Measurements from ENCODE around the gene MGMT. TPM values are rescaled to one million over a fixed set of nuclear protein-coding genes. Genes with fewer than 3 reads are reported as not detected.

The MGMT gene
- total RNA-seq, 1 donor from 2014 or later: 19.6 TPM

DNA sequence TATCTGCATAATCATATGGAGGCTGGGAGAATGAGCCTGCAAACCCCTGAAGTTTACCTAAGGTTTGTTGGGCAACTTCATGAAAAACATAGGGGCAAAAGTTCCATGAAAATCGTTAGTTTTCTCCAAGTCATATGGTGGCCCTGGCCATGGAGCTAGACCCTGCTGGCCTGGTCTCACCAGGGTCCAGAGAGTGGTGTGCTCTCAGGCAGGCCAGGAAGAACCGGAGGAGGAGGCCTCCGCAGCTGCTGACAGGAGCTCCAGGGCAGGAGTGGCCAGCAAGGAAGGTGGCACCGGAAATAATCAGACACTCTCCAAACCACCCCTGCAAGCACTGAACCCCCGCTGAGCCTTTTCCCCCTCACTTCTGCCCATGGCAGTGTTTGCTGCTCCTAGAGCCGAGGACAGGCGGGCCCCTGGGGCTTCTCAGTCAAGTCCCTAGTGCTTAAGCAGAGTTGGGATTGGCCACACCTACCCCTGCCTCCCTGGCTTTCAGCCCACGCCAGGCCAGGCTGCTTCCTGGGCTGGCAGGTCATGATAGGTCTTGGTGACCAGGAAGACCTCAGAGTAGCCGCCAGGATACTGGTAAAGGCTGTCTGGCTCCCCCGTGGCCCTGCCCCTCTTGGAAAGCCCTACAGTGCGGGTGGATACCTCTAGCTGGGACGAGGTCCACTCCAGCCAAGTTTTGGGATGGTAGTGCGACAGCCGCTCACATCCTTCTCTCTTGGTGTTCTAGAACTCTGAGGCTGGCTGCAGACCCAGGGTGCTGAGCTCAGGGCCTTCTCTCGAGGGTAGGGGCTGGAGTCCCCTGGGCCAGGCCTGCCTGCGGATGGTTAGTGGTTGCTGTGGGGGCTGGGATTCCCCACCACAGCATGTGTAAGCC lies 242.8 kb downstream of the MGMT start:
- Mint-ChIP-seq H3K27ac (no peak overlapping the region), H3K36me3 (ENCODE audit: low read depth) (no peaks in the 10 kb centered on the region), H3K4me1 (ENCODE audit: low read depth) (no peaks in the 10 kb centered on the region), H3K27me3 (ENCODE audit: insufficient read depth) (no peaks in the 10 kb centered on the region), H3K4me3 (no peak overlapping the region), H3K9me3 (no peaks in the 10 kb centered on the region)
- intact Hi-C loops (cut with micrococcal nuclease): no loop called here
- DNase-seq (ENCODE audit: low spot score): no peak

DNA sequence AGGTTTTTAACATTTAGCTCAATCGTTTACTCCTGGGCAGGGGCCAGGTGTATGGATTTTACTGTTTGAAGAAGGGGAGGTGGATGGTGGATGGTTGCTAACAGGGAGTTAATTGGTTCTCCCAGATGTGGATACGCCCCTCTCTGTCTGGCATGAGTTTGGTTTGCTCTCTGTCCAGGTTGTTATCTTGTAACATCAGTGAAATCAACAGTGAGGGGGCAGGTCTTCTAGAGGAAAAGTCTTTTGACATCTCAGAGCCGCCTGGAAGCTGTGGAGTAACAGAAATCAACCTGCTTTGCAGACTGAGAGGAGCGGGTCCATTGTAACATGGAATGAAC lies 243.4 kb downstream of the MGMT start:
- no peaks in the 10 kb centered on the region for H3K27me3 Mint-ChIP-seq (ENCODE audit: insufficient read depth)

DNA sequence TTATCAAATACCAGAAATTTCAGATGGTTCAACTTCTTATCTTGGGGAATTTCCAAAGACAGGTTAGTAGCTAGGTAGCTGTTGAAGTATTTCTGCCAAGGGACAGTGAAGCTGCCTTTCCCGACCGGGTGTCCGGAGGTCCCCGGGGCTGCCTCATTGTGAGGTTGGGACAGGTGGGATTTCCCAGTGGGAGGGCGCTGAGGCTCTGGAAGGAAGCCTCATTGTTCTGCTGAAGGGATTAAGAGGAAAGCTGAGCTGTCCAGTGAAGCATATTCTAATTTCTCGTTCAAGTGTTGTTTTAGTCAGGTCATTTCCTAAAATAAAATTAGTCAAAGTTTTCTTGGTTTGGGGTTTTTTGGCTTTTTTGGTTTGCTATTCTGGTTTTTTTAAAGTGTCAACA lies 244.2 kb downstream of the MGMT start:
- Mint-ChIP-seq H3K27ac (no peak overlapping the region), H3K9me3 (no peaks in the 10 kb centered on the region), H3K27me3 (ENCODE audit: insufficient read depth) (no peaks in the 10 kb centered on the region), H3K4me3 (no peak overlapping the region), H3K36me3 (ENCODE audit: low read depth) (no peaks in the 10 kb centered on the region), H3K4me1 (ENCODE audit: low read depth) (no peaks in the 10 kb centered on the region)
- intact Hi-C loops (cut with micrococcal nuclease): no loop called here
- no peak for DNase-seq (ENCODE audit: low spot score)

More for the DNA sequence above, 243.4 kb downstream of the MGMT start:
- no peak overlapping the region for H3K4me3 Mint-ChIP-seq
- H3K9me3 Mint-ChIP-seq: no peaks in the 10 kb centered on the region
- intact Hi-C loops (cut with micrococcal nuclease): no loop called here
- no peaks in the 10 kb centered on the region for H3K36me3 Mint-ChIP-seq (ENCODE audit: low read depth)
- no peak overlapping the region for H3K27ac Mint-ChIP-seq
- H3K4me1 Mint-ChIP-seq (ENCODE audit: low read depth): no peaks in the 10 kb centered on the region
- DNase-seq (ENCODE audit: low spot score): no peak

DNA sequence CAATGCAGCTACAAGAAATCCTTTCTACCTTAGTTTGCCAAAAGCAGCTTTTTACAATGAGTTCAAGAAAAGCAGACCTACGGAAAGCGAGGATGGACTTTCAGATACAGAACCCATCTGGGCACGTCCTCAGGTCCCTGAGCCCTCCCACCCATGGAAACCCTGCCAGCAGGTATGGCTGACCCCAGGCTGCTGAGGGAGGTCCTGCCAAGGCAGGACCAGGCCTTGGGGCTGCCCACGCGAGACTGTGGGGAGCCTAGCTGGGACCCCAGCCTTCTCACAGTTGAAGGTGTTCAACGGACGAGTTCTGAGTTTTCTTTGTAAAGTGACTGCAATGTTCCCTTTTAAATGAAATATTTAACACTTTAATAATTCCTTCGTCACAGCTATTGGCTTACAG lies 245.0 kb downstream of the MGMT start:
- no peak overlapping the region for H3K27ac Mint-ChIP-seq
- no peaks in the 10 kb centered on the region for H3K9me3 Mint-ChIP-seq
- no peaks in the 10 kb centered on the region for H3K4me1 Mint-ChIP-seq (ENCODE audit: low read depth)
- no peaks in the 10 kb centered on the region for H3K36me3 Mint-ChIP-seq (ENCODE audit: low read depth)
- no peaks in the 10 kb centered on the region for H3K27me3 Mint-ChIP-seq (ENCODE audit: insufficient read depth)
- intact Hi-C loops (cut with micrococcal nuclease): no loop called here
- DNase-seq (ENCODE audit: low spot score): no peak
- no peak overlapping the region for H3K4me3 Mint-ChIP-seq

DNA sequence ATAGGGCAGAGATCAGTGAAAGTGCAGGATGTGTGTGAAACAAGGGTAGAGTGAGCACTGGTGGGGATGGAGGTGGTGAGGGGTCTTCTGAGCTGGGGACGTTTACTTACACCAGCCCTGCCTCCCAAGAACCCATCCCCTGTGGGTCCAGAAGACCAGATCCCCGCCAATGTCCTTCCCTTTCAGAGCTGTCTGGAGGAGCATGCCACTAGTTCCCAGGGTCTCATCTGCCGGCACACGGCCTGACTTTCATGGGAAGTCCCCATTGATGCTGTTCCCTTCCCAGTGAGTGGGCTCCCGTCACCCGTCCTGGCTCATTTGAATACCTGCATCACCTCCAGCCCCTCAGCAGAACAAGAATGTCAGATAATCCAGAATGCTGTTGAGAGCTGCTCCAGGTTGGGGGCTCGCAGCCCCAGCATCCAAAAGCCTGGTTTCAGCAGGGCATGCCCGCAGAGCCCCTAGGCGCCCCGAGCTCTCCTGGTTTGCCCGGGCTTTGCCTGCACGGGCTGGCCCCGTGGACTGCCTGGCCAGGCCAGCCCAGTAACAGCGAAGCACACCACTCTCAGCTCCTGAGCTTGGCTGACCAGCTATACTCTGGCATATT lies 246.7 kb downstream of the MGMT start:
- H3K27ac Mint-ChIP-seq: no peak overlapping the region
- intact Hi-C loops (cut with micrococcal nuclease): no loop called here

DNA sequence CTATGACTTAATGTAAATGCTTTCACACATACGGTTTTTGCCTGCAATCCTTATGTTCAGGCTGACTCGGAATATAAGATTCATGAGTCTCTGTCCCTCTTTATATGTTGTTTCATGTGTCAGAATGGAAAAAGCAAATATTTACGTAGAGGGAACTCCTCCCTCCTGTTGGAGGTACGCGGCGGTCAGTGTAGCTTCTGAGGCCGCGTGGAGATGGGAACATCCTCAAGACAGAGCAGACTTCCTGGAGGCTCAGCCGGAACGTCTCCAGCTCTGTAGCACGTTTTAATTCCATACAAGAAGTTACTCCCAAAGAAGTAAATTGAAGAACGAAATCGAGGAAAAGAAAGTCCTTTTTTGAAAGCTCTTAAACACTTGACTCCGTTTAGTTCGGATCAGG lies 248.8 kb downstream of the MGMT start:
- H3K36me3 Mint-ChIP-seq (ENCODE audit: low read depth): no peaks in the 10 kb centered on the region
- no peak overlapping the region for H3K27ac Mint-ChIP-seq
- peaks cover 8% of the 10 kb centered on the region for H3K9me3 Mint-ChIP-seq
- DNase-seq (ENCODE audit: low spot score): no peak
- H3K27me3 Mint-ChIP-seq (ENCODE audit: insufficient read depth): no peaks in the 10 kb centered on the region
- intact Hi-C loops (cut with micrococcal nuclease): no loop called here
- H3K4me3 Mint-ChIP-seq: no peak overlapping the region
- no peaks in the 10 kb centered on the region for H3K4me1 Mint-ChIP-seq (ENCODE audit: low read depth)

More for the DNA sequence above, 246.7 kb downstream of the MGMT start:
- H3K4me1 Mint-ChIP-seq (ENCODE audit: low read depth): no peaks in the 10 kb centered on the region
- no peak for DNase-seq (ENCODE audit: low spot score)
- H3K27me3 Mint-ChIP-seq (ENCODE audit: insufficient read depth): no peaks in the 10 kb centered on the region
- no peaks in the 10 kb centered on the region for H3K9me3 Mint-ChIP-seq
- H3K36me3 Mint-ChIP-seq (ENCODE audit: low read depth): no peaks in the 10 kb centered on the region
- H3K4me3 Mint-ChIP-seq: no peak overlapping the region

DNA sequence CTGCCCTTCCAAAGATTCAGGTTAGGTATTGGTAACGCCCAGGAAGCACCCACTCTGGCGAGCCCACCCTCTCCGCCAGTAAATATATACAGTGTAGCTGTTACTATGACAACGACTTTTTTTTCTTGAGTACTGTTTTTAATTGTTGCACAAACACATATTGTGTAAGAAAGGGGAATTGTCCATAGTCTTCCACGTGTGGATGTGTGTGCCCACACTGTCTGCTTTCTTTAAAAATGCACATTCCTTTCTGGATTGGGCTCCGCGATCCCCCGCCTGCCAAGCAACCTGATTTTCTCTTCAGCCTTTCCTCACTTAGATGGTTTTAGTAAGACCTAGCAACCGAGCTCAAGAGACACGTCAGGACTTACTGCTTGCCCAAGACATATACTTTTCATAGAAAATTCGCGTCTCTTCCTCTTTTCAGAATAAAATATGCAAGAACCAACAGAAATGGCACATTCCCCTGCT lies 249.2 kb downstream of the MGMT start:
- Mint-ChIP-seq H3K36me3 (ENCODE audit: low read depth) (no peaks in the 10 kb centered on the region), H3K27me3 (ENCODE audit: insufficient read depth) (no peaks in the 10 kb centered on the region), H3K4me1 (ENCODE audit: low read depth) (no peaks in the 10 kb centered on the region), H3K4me3 (no peak overlapping the region), H3K9me3 (peaks cover 12% of the 10 kb centered on the region), H3K27ac (no peak overlapping the region)
- intact Hi-C loops (cut with micrococcal nuclease): no loop called here
- no peak for DNase-seq (ENCODE audit: low spot score)

DNA sequence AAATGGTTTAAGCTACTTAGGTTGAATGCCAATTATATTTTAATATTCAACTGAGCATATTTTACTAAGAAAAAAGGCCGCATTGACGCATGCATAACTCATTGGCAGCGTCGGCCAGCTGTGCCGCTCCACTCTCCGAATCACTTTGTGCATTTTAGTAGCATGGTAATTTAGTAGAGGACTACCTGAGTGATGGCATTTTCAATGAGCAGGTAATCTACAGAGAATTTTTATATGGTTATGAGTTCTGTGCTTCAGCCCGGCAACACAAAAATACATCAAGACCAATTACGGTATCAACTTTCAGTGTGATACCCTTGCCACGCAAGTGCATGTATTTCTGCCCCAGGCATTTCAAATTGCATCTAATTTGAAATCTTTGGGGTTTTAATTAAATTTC lies 249.8 kb downstream of the MGMT start:
- DNase-seq (ENCODE audit: low spot score): no peak
- no peaks in the 10 kb centered on the region for H3K27me3 Mint-ChIP-seq (ENCODE audit: insufficient read depth)
- no peaks in the 10 kb centered on the region for H3K36me3 Mint-ChIP-seq (ENCODE audit: low read depth)
- intact Hi-C loops (cut with micrococcal nuclease): no loop called here
- peaks cover 16% of the 10 kb centered on the region for H3K9me3 Mint-ChIP-seq
- H3K4me3 Mint-ChIP-seq: no peak overlapping the region
- no peak overlapping the region for H3K27ac Mint-ChIP-seq
- H3K4me1 Mint-ChIP-seq (ENCODE audit: low read depth): no peaks in the 10 kb centered on the region

DNA sequence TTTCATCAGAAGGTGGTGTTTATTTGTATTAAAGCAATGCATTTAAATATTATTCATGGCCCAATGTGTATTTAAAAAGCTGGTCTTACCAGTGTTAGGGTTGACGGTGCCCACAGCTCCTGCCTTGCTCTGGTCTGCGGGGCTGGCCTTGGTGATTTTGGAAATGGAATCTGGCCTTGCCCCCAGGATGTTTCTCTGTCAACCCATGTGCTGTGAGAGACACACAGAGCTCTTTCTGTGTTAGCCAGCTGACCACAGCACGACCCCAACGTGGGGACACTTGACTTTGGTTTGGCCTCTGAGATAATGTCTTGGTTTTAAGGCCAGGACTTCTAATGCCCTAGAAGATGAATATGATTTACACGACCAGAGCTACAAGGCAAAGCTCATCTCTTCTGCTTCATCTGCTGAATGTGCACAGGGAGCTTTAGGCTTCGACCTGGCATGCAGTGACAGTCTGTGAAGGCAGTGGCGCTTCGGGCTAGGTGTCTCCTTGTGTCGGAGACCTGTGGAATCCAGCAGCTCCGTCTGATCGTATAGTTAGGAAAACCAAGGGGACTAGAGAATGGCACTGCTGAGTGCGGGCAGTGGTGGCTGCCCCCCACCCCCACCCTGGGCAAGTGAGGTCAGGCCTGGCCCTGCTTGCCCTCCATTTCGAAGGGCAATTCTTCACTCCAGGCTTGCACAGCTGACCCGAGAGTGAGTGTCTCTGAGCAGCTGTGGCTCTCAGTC lies 250.9 kb downstream of the MGMT start:
- Mint-ChIP-seq H3K4me3 (no peak overlapping the region), H3K27ac (no peak overlapping the region), H3K9me3 (peaks cover 16% of the 10 kb centered on the region), H3K36me3 (ENCODE audit: low read depth) (no peaks in the 10 kb centered on the region), H3K27me3 (ENCODE audit: insufficient read depth) (no peaks in the 10 kb centered on the region), H3K4me1 (ENCODE audit: low read depth) (no peaks in the 10 kb centered on the region)
- no peak for DNase-seq (ENCODE audit: low spot score)
- intact Hi-C loops (cut with micrococcal nuclease): no loop called here

DNA sequence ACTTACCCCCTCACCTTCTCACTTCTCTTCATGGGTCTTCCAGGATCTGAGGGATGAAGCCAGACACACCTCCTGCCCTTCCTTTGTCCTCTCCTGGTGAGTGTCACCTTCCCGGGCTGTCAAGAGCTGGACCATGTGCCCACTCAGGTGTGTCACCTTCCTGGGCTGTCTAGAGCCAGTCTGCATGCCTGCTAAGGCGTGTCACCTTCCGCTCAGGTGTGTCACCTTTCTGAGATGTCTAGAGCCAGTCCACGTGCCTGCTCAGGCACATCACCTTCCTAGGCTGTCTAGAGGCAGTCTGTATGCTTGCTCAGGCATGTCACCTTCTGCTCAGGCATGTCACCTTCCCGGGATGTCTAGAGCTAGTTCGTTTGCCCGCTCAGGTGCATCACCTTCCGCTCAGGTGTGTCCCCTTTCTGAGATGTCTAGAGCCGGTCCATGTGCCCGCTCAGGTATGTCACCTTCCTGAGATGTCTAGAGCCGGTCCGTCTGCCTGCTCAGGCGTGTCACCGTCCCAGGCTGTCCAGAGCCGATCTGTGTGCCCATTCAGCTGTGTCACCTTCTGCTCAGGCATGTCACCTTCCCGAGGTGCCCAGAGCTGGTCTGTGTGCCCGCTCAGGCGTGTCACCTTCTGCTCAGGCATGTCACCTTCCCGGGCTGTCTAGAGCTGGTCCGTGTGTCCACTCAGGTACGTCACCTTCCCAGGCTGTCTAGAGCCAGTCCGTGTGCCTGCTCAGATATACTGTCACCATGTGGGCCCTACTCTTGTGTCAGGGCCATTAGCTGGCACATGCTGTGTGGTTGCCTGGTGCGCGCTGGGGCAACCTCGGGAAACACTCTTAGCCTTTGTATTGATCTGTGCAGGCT lies 251.7 kb downstream of the MGMT start:
- H3K27ac Mint-ChIP-seq: no peak overlapping the region
- no peak for DNase-seq (ENCODE audit: low spot score)
- H3K4me1 Mint-ChIP-seq (ENCODE audit: low read depth): no peaks in the 10 kb centered on the region
- intact Hi-C loops (cut with micrococcal nuclease): no loop called here
- H3K9me3 Mint-ChIP-seq: peaks cover 16% of the 10 kb centered on the region
- no peaks in the 10 kb centered on the region for H3K27me3 Mint-ChIP-seq (ENCODE audit: insufficient read depth)
- no peaks in the 10 kb centered on the region for H3K36me3 Mint-ChIP-seq (ENCODE audit: low read depth)
- H3K4me3 Mint-ChIP-seq: no peak overlapping the region

DNA sequence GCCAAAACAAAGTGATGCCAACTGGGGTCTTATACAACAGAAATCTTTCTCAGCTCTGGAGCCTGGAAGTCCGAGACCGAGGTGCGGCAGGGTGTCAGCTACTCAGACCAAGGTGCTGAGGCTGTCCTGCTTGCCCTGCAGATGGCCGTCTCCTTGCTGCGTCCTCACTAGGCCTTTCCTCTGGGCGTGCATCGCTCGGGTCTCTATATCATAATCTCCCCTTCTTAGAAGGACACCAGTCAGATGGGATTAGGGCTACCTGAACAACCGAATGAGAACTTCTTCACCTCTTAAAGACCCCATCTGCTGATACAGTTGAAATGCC lies 252.3 kb downstream of the MGMT start:
- intact Hi-C loops (cut with micrococcal nuclease): no loop called here
- no peak overlapping the region for H3K4me3 Mint-ChIP-seq
- peaks cover 16% of the 10 kb centered on the region for H3K9me3 Mint-ChIP-seq
- H3K27ac Mint-ChIP-seq: no peak overlapping the region
- no peaks in the 10 kb centered on the region for H3K36me3 Mint-ChIP-seq (ENCODE audit: low read depth)
- DNase-seq (ENCODE audit: low spot score): no peak
- no peaks in the 10 kb centered on the region for H3K4me1 Mint-ChIP-seq (ENCODE audit: low read depth)
- no peaks in the 10 kb centered on the region for H3K27me3 Mint-ChIP-seq (ENCODE audit: insufficient read depth)

DNA sequence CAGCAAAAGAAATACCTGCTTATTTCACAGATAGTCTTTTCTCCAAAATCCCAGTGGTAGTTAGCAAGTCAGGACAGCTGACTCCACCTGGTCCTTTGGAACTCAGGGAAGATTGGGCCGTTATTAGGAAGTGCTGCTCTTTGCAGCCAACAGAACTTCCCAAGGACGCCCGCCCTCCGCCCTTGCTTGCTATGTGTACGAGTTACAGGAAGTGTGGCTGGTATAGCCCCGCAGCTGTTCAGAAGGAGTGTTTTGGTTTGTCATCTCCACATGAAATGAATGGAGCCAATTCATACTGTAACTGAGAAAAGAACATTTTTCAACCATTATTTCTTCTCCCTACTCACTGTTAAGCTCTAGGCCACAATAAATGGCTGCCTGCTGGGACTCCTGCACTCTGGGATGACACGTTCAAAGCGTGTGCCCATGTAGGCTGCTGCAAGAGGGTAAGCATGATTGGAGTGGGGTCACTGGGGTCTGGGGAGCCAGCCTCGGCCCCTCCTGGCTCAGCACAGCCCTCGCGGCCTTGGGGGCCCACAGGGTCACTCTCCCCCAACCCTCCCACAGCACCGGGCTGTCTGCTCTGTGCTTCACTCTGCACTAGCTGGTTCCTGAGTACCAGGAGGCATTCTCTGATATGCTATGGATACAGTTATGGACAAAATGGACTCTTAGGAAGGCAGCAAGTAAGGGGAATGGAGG lies 253.0 kb downstream of the MGMT start:
- intact Hi-C loops (cut with micrococcal nuclease): no loop called here
- H3K27me3 Mint-ChIP-seq (ENCODE audit: insufficient read depth): no peaks in the 10 kb centered on the region
- DNase-seq (ENCODE audit: low spot score): no peak
- peaks cover 16% of the 10 kb centered on the region for H3K9me3 Mint-ChIP-seq
- H3K4me1 Mint-ChIP-seq (ENCODE audit: low read depth): no peaks in the 10 kb centered on the region
- H3K36me3 Mint-ChIP-seq (ENCODE audit: low read depth): no peaks in the 10 kb centered on the region
- no peak overlapping the region for H3K4me3 Mint-ChIP-seq
- no peak overlapping the region for H3K27ac Mint-ChIP-seq

Data from activated T-helper 1 cell treated with anti-CD3 and anti-CD28 coated beads, Interleukin-12 subunit alpha, Interleukin-12 subunit beta, Interleukin-2, Interleukin-4 antibody, amounts not matched to agents 30 ng/mL and 10 ng/mL and 1 ng/mL, durations not matched to agents 14 hours and 24 hours and 36 hours (primary cell).